Esophagus squamous epithelium (tissue), 5 donors: ENCODE results near the gene KRT34. TPM values are rescaled to one million over a fixed set of nuclear protein-coding genes. Genes with fewer than 3 reads are reported as not detected.

Source experiments
- DNase-seq: peaks from one replicate; lab custom pipeline; 2025; lab: John Stamatoyannopoulos, UW
- H3K27ac ChIP-seq, 4 donors: fragments of 200-600 bp; sonication (generic); one replicate each; pipeline ENCODE4 v1.5.1; 2016 to 2019; ENCODE audit warnings: mild to moderate bottlenecking in 1 of 4
- H3K27me3 ChIP-seq, 4 donors: fragments of 200-600 bp; sonication (generic); 1 replicate in 3 of 4; 2 replicates in 1 of 4; pipeline versions ENCODE4 v1.5.1 to v1.6.0; 2017 to 2021; ENCODE audit warnings: antibody characterized with exemption in 1 of 4
- H3K36me3 ChIP-seq, 3 donors: fragments of 200-600 bp; sonication (generic); one replicate each; pipeline ENCODE4 v1.5.1; 2016 to 2019
- H3K4me1 ChIP-seq, 3 donors: fragments of 200-600 bp; sonication (generic); one replicate each; pipeline ENCODE4 v1.5.1; 2017 to 2019
- H3K4me3 ChIP-seq, 4 donors: fragments of 200-600 bp; sonication (generic); 1 replicate in 3 of 4; 2 replicates in 1 of 4; pipeline ENCODE4 v1.5.1; 2016 to 2019; ENCODE audit warnings: mild to moderate bottlenecking in 2 of 4, moderate library complexity in 1 of 4
- H3K9me3 ChIP-seq, 3 donors: fragments of 200-600 bp; sonication (generic); one replicate each; pipeline ENCODE4 v1.5.1; 2016 to 2019
- CTCF ChIP-seq, 6 experiments: fragments of 450-650 bp in 4 of 6; fragments of 200-600 bp in 2 of 6; sonication (generic) in 2 of 6; IDR thresholded peaks; one replicate each; pipeline ENCODE4 v1.5.1; 2016 to 2019; ENCODE audit warnings: antibody characterized with exemption in 6 of 6, mild to moderate bottlenecking in 4 of 6, moderate library complexity in 4 of 6
- POLR2A ChIP-seq, 4 donors: fragments of 450-650 bp; IDR thresholded peaks; one replicate each; pipeline ENCODE4 v1.6.1; 2017; ENCODE audit warnings: antibody characterized with exemption in 4 of 4, mild to moderate bottlenecking in 4 of 4, moderate library complexity in 3 of 4
- WGBS, 2 donors: methylation state at CpG; one replicate each; pipeline ENCODE4 v1.1.5; 2018; 5-methylcytosine and 5-hydroxymethylcytosine counted together
- intact Hi-C: fragments of 100-400 bp; cut with DNase I; formaldehyde crosslinking; loops from one replicate; pipeline ENCODE4 v1.15.0; 2022
- total RNA-seq, 4 donors: library from RNA; depleted of rRNA; stranded (reverse); fragments of >200 nt; gene quantifications; one replicate each; pipeline ENCODE4 v1.1.0, GENCODE V29; 2016
- donor health status: DM: yes; HTN: yes; CAD: no.

KRT34 gene
- total RNA-seq, 4 donors from 2014 or later = 0.40 to 1.1 (median 0.64) TPM

GRCh38 chr17:41393826-41394225, 11.7 kb upstream of the KRT34 start:
- Histone ChIP-seq H3K4me3 (no peak overlapping the region), H3K27me3 (no peaks in the 10 kb centered on the region), H3K36me3 (no peaks in the 10 kb centered on the region), H3K27ac (peak overlapping the region; percentile 4 to 65 (median 52)), H3K9me3 (no peaks in the 10 kb centered on the region), H3K4me1 (peaks cover 0 to 41% (median 15%) of the 10 kb centered on the region in 3 donors)
- TF ChIP-seq POLR2A (IDR thresholded peaks at IDR 0.05) (no peak), CTCF (IDR thresholded peaks at IDR 0.05) (no peak)
- no peak for DNase-seq
- WGBS, 2 donors = 58 to 78% methylated on average over 6 of the region's 10 CpGs
- intact Hi-C loops = no loop called here

- no peak overlapping the region for H3K4me3 ChIP-seq
- WGBS, 2 donors = 48 to 68% methylated on average over 3 to 5 of the region's 5 CpGs
- H3K4me1 ChIP-seq = peaks cover 0 to 41% (median 15%) of the 10 kb centered on the region in 3 donors
- no peaks in the 10 kb centered on the region for H3K9me3 ChIP-seq
- H3K36me3 ChIP-seq = no peaks in the 10 kb centered on the region
- intact Hi-C loops = no loop called here
- no peak for DNase-seq
- H3K27me3 ChIP-seq = no peaks in the 10 kb centered on the region
- H3K27ac ChIP-seq = peak overlapping the region; percentile 7 to 65 (median 52)
- TF ChIP-seq CTCF (IDR thresholded peaks at IDR 0.05) = no peak
- TF ChIP-seq POLR2A (IDR thresholded peaks at IDR 0.05) = no peak
Measured at GRCh38 chr17:41393294-41393693, 11.2 kb upstream of the KRT34 start.

GRCh38 chr17:41392278-41392677, 10.2 kb upstream of the KRT34 start:
- Histone ChIP-seq H3K27ac (no peak overlapping the region), H3K9me3 (no peaks in the 10 kb centered on the region), H3K4me1 (peaks cover 0 to 41% (median 15%) of the 10 kb centered on the region in 3 donors), H3K27me3 (no peaks in the 10 kb centered on the region), H3K36me3 (no peaks in the 10 kb centered on the region), H3K4me3 (no peak overlapping the region)
- 94 to 97% methylated on average over 1 of the region's 1 CpG for WGBS, 2 donors
- no peak for TF ChIP-seq POLR2A (IDR thresholded peaks at IDR 0.05)
- TF ChIP-seq CTCF (IDR thresholded peaks at IDR 0.05) = no peak
- no peak for DNase-seq
- intact Hi-C loops = no loop called here

DNA sequence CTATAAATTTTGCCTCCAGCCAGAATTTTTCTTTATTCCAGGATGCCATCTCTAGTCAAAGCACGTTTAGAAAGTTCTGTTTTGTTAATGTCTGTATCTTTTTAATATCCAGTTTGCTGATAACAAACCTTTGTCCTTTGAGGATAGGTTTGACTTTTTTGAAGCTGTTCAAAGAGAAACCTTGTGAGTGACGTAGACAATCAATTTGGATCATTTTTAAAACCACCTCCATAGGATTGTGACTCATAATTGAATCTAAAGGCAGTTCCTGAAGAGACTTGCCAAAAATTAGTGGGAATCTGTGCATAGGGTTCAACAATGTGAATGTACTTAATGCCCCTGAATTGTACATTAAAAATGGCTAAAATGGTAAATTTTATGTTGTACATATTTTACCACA, 9.4 kb upstream of the KRT34 start:
- WGBS, 2 donors = 56 to 68% methylated on average over 2 of the region's 2 CpGs
- H3K9me3 ChIP-seq = peaks cover 0 to 6% (median 0%) of the 10 kb centered on the region in 3 donors
- H3K36me3 ChIP-seq = no peaks in the 10 kb centered on the region
- DNase-seq = no peak
- no peak overlapping the region for H3K27ac ChIP-seq
- intact Hi-C loops = no loop called here
- H3K4me1 ChIP-seq = peaks cover 0 to 41% (median 15%) of the 10 kb centered on the region in 3 donors
- no peaks in the 10 kb centered on the region for H3K27me3 ChIP-seq
- no peak for TF ChIP-seq POLR2A (IDR thresholded peaks at IDR 0.05)
- no peak for TF ChIP-seq CTCF (IDR thresholded peaks at IDR 0.05)
- no peak overlapping the region for H3K4me3 ChIP-seq

DNA sequence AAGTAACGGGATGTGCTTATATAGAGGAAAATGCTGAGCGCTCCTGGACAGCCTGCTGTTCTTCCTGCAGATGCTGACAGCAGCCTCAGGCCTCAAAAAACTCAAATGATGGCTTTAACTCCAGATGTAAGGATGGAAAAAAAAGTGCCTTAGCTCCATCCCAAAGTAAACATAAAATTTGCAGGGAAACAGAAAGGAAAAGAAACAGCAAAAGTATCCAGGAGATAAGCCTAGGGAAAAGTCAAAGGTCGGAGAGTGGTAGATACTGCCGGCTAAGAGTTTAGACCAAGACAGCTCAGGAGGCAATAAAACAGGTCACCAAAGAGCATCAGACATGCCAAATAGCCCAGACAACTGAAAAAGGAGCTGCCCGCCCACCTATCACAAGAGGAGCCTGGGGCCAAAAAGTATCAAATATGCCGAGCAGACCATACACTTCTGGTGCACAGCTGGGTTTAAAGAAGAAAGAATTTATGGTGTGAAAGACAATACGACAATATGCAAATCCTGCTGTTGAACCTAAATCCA, 8.4 kb upstream of the KRT34 start:
- 78 to 81% methylated on average over 7 of the region's 7 CpGs for WGBS, 2 donors
- Histone ChIP-seq H3K36me3 (no peaks in the 10 kb centered on the region), H3K27ac (no peak overlapping the region), H3K4me3 (no peak overlapping the region), H3K4me1 (peaks cover 0 to 31% (median 13%) of the 10 kb centered on the region in 3 donors), H3K9me3 (peaks cover 0 to 12% (median 0%) of the 10 kb centered on the region in 3 donors), H3K27me3 (no peaks in the 10 kb centered on the region)
- TF ChIP-seq CTCF (IDR thresholded peaks at IDR 0.05) (no peak), POLR2A (IDR thresholded peaks at IDR 0.05) (no peak)
- intact Hi-C loops = no loop called here
- no peak for DNase-seq
